Duodenal mucosa (tissue), 2 donors: ENCODE measurements around the gene ALG10B.
"Not testable (repeated sequence)": the region's sequence is repeated elsewhere in the genome, so short reads cannot be mapped to it uniquely, and the experiment has no call there.

Source experiments
- H3K27ac ChIP-seq: one replicate; pipeline ENCODE4 v1.7.0; 2013; ENCODE audit warnings: low read depth, low read length
- H3K27me3 ChIP-seq, 2 donors: one replicate each; pipeline ENCODE4 v1.7.0; 2013; ENCODE audit warnings: low read length in 2 of 2, control low read depth in 1 of 2; ENCODE audit not compliant: insufficient read depth in 2 of 2, control insufficient read depth in 1 of 2
- H3K36me3 ChIP-seq, 2 donors: one replicate each; pipeline ENCODE4 v1.7.0; 2013; ENCODE audit warnings: low read length in 2 of 2, control low read depth in 1 of 2; ENCODE audit not compliant: insufficient read depth in 2 of 2, control insufficient read depth in 1 of 2
- H3K4me1 ChIP-seq, 2 donors: one replicate each; pipeline ENCODE4 v1.7.0; 2013; ENCODE audit warnings: low read length in 2 of 2, control low read depth in 1 of 2; ENCODE audit not compliant: insufficient read depth in 2 of 2, control insufficient read depth in 1 of 2
- H3K4me3 ChIP-seq, 2 donors: one replicate each; pipeline ENCODE4 v1.7.0; 2013; ENCODE audit warnings: low read length in 2 of 2, low read depth in 1 of 2
- H3K9ac ChIP-seq, 2 donors: one replicate each; pipeline ENCODE4 v1.7.0; 2013; ENCODE audit warnings: low read length in 2 of 2, low read depth in 1 of 2
- H3K9me3 ChIP-seq, 2 donors: one replicate each; pipeline ENCODE4 v1.7.0; 2013; ENCODE audit warnings: low read length in 2 of 2, control low read depth in 1 of 2; ENCODE audit not compliant: control insufficient read depth in 1 of 2

Gene ALG10B

GRCh38 chr12:38327356-38327755 lies 10.8 kb downstream of the ALG10B start:
- Histone ChIP-seq H3K4me1 (no peaks in the 10 kb centered on the region), H3K4me3 (no peak overlapping the region), H3K27me3 (no peaks in the 10 kb centered on the region), H3K9ac (no peak overlapping the region), H3K36me3 (no peaks in the 10 kb centered on the region), H3K27ac (no peak overlapping the region), H3K9me3 (no peaks in the 10 kb centered on the region)

- Histone ChIP-seq H3K9ac (no peak overlapping the region), H3K36me3 (no peaks in the 10 kb centered on the region), H3K9me3 (no peaks in the 10 kb centered on the region), H3K27ac (no peak overlapping the region), H3K4me1 (no peaks in the 10 kb centered on the region), H3K4me3 (no peak overlapping the region), H3K27me3 (no peaks in the 10 kb centered on the region)
Measured at GRCh38 chr12:38328306-38328895, 11.8 kb downstream of the ALG10B start.

- not testable (repeated sequence) for H3K4me1 ChIP-seq, H3K36me3 ChIP-seq, H3K4me3 ChIP-seq, H3K9ac ChIP-seq, H3K27ac ChIP-seq, H3K9me3 ChIP-seq, H3K27me3 ChIP-seq
Measured at GRCh38 chr12:38330414-38330813, 13.8 kb downstream of the ALG10B start.

- Histone ChIP-seq H3K9me3 (no peaks in the 10 kb centered on the region), H3K27me3 (no peaks in the 10 kb centered on the region), H3K36me3 (no peaks in the 10 kb centered on the region), H3K4me3 (no peak overlapping the region), H3K27ac (no peak overlapping the region), H3K4me1 (no peaks in the 10 kb centered on the region), H3K9ac (no peak overlapping the region)
Measured at GRCh38 chr12:38332814-38333213, 16.2 kb downstream of the ALG10B start.

- no peaks in the 10 kb centered on the region for H3K36me3 ChIP-seq
- no peaks in the 10 kb centered on the region for H3K27me3 ChIP-seq
- H3K27ac ChIP-seq, result no peak overlapping the region
- no peaks in the 10 kb centered on the region for H3K4me1 ChIP-seq
- no peak overlapping the region for H3K4me3 ChIP-seq
- H3K9me3 ChIP-seq, result no peaks in the 10 kb centered on the region
- no peak overlapping the region for H3K9ac ChIP-seq
Measured at GRCh38 chr12:38342444-38342843, 25.9 kb downstream of the ALG10B start.

GRCh38 chr12:38343256-38343655 lies 26.7 kb downstream of the ALG10B start:
- H3K36me3 ChIP-seq, H3K9me3 ChIP-seq, H3K4me3 ChIP-seq, H3K27me3 ChIP-seq, H3K27ac ChIP-seq, H3K4me1 ChIP-seq, H3K9ac ChIP-seq: not testable (repeated sequence)

GRCh38 chr12:38343916-38344315 lies 27.3 kb downstream of the ALG10B start:
- H3K27ac ChIP-seq, H3K4me1 ChIP-seq, H3K4me3 ChIP-seq, H3K9me3 ChIP-seq, H3K9ac ChIP-seq, H3K36me3 ChIP-seq, H3K27me3 ChIP-seq: not testable (repeated sequence)

GRCh38 chr12:38350342-38351174 lies 34.0 kb downstream of the ALG10B start:
- H3K27me3 ChIP-seq, result no peaks in the 10 kb centered on the region
- H3K36me3 ChIP-seq, result no peaks in the 10 kb centered on the region
- H3K9ac ChIP-seq, result no peak overlapping the region
- H3K4me3 ChIP-seq, result no peak overlapping the region
- no peaks in the 10 kb centered on the region for H3K9me3 ChIP-seq
- no peaks in the 10 kb centered on the region for H3K4me1 ChIP-seq
- no peak overlapping the region for H3K27ac ChIP-seq

- not testable (repeated sequence) for H3K4me3 ChIP-seq, H3K36me3 ChIP-seq, H3K27me3 ChIP-seq, H3K27ac ChIP-seq, H3K9ac ChIP-seq, H3K9me3 ChIP-seq, H3K4me1 ChIP-seq
Measured at GRCh38 chr12:38351175-38351508, 34.6 kb downstream of the ALG10B start.

GRCh38 chr12:38367506-38367905 lies 50.9 kb downstream of the ALG10B start:
- no peaks in the 10 kb centered on the region for H3K27me3 ChIP-seq
- no peak overlapping the region for H3K27ac ChIP-seq
- no peaks in the 10 kb centered on the region for H3K4me1 ChIP-seq
- H3K9ac ChIP-seq, result no peak overlapping the region
- no peaks in the 10 kb centered on the region for H3K36me3 ChIP-seq
- H3K4me3 ChIP-seq, result no peak overlapping the region
- no peaks in the 10 kb centered on the region for H3K9me3 ChIP-seq
